HepG2 (cell line): Measurements from ENCODE around the gene IQGAP2. TPM values are rescaled to one million over a fixed set of nuclear protein-coding genes. Genes with fewer than 3 reads are reported as not detected.

Experiments
- AHR ChIP-seq: IDR thresholded peaks from 2 replicates; pipeline ENCODE4 v1.6.1; 2018; ENCODE audit warnings: missing genetic modification reagents, missing compliant biosample characterization
- BATF2 ChIP-seq: sonication (generic); formaldehyde crosslinking; IDR thresholded peaks from 2 replicates; pipeline ENCODE4 v1.8.0; 2022; ENCODE audit warnings: mild to moderate bottlenecking, missing genetic modification reagents, moderate library complexity
- ONECUT2 ChIP-seq: sonication (generic); formaldehyde crosslinking; IDR thresholded peaks from 2 replicates; pipeline ENCODE4 v1.4.0; 2020; ENCODE audit warnings: missing genetic modification reagents
- TCF7L2 ChIP-seq: IDR thresholded peaks from 2 replicates; pipeline ENCODE4 v1.6.1; 2011; ENCODE audit warnings: mild to moderate bottlenecking, low read depth, low read length, moderate library complexity
- ZBTB20 ChIP-seq: sonication (generic); formaldehyde crosslinking; IDR thresholded peaks from 2 replicates; pipeline ENCODE4 v1.8.1; 2023; ENCODE audit warnings: missing genetic modification reagents, low read depth, mild to moderate bottlenecking, borderline replicate concordance
- ZBTB38 ChIP-seq: sonication (generic); formaldehyde crosslinking; IDR thresholded peaks from 2 replicates; pipeline ENCODE4 v1.5.1; 2020; ENCODE audit warnings: mild to moderate bottlenecking, missing genetic modification reagents
- ZBTB49 ChIP-seq: sonication (generic); formaldehyde crosslinking; IDR thresholded peaks from 2 replicates; pipeline ENCODE4 v1.4.0; 2020; ENCODE audit warnings: missing genetic modification reagents, borderline replicate concordance
- ZFAT ChIP-seq: sonication (generic); formaldehyde crosslinking; conservative IDR thresholded peaks from 2 replicates; pipeline ENCODE4 v1.8.1; 2023; ENCODE audit warnings: missing genetic modification reagents, inconsistent platforms
- ZFP91 ChIP-seq: sonication (generic); formaldehyde crosslinking; IDR thresholded peaks from 2 replicates; pipeline ENCODE4 v1.9.0; 2022; ENCODE audit warnings: missing genetic modification reagents, mild to moderate bottlenecking, borderline replicate concordance
- ZNF143 ChIP-seq: sonication (generic); formaldehyde crosslinking; IDR thresholded peaks from 2 replicates; pipeline ENCODE4 v1.4.0; 2020; ENCODE audit warnings: missing genetic modification reagents
- ZNF350 ChIP-seq: sonication (generic); formaldehyde crosslinking; IDR thresholded peaks from 2 replicates; pipeline ENCODE4 v1.4.0; 2020; ENCODE audit warnings: mild to moderate bottlenecking, low read depth, missing genetic modification reagents, borderline replicate concordance
- ZNF496 ChIP-seq: sonication (generic); formaldehyde crosslinking; IDR thresholded peaks from 2 replicates; pipeline ENCODE4 v1.8.1; 2023; ENCODE audit warnings: mild to moderate bottlenecking, moderate library complexity, missing genetic modification reagents; ENCODE audit not compliant: insufficient replicate concordance
- ZNF549 ChIP-seq: sonication (generic); formaldehyde crosslinking; IDR thresholded peaks from 2 replicates; pipeline ENCODE4 v1.5.0; 2020; ENCODE audit warnings: missing genetic modification reagents
- ZNF619 ChIP-seq: sonication (generic); formaldehyde crosslinking; IDR thresholded peaks from 2 replicates; pipeline ENCODE4 v1.4.0; 2020; ENCODE audit warnings: mild to moderate bottlenecking, missing genetic modification reagents
- ZNF639 ChIP-seq: conservative IDR thresholded peaks from 2 replicates; pipeline ENCODE4 v1.6.1; 2018; ENCODE audit warnings: missing genetic modification reagents
- polyA plus RNA-seq, 8 experiments: library from polyadenylated mRNA; depleted of rRNA in 3 of 8; stranded (reverse) in 7 of 8; unstranded in 1 of 8; fragments of >200 nt; fragmentation: Illumina TruSeq in 4 of 8; extraction: Trizol in 4 of 8; gene quantifications; 2 replicates each; pipeline versions ENCODE4 v1.2.1 to v1.2.3, GENCODE V29; 2011 to 2016; ENCODE audit warnings: low read depth in 4 of 8, missing spikeins in 1 of 8, mixed read lengths in 1 of 8; ENCODE audit not compliant: insufficient read depth in 1 of 8
- total RNA-seq, 5 experiments: library from RNA; depleted of rRNA; stranded (reverse); fragments of >200 nt; fragmentation: Illumina TruSeq; extraction: Trizol; gene quantifications; 2 replicates each; pipeline ENCODE4 v1.2.3, GENCODE V29; 2016; ENCODE audit warnings: low read depth in 1 of 5

The IQGAP2 gene
- total and polyA plus RNA-seq, 2 of the 13 experiments (the other 11 are each of a cell fraction or from before 2014, with no cell fraction given), result 35.2 to 83.3 TPM

- TF ChIP-seq TCF7L2 (no peak), ZNF619 (CRISPR knock-in tag) (0 out of 2 replicates have a peak, but pooled peaks have one; percentile 32), ZNF549 (CRISPR knock-in tag) (no peak), BATF2 (CRISPR knock-in tag) (no peak), ZBTB38 (CRISPR knock-in tag) (peak; percentile 44; the same call in 1 of the 2 replicates), ZBTB49 (no peak), ONECUT2 (CRISPR knock-in tag) (no peak), ZBTB20 (CRISPR knock-in tag) (0 out of 2 replicates have a peak, but pooled peaks have one; percentile 52), ZFP91 (CRISPR knock-in tag) (peak; percentile 41; the same call in 1 of the 2 replicates), ZFAT (CRISPR knock-in tag) (no peak), ZNF639 (no peak), AHR (CRISPR knock-in tag) (no peak), ZNF496 (CRISPR knock-in tag) (no peak), ZNF143 (CRISPR knock-in tag) (0 out of 2 replicates have a peak, but pooled peaks have one; percentile 11), ZNF350 (CRISPR knock-in tag) (0 out of 2 replicates have a peak, but pooled peaks have one; percentile 27)
Observed at GRCh38 chr5:76471987-76472334, 68.9 kb downstream of the IQGAP2 start (continued).
